ELR (cell line): ENCODE data around the gene HSD11B2.
"Not testable (repeated sequence)": the region's sequence is repeated elsewhere in the genome, so short reads cannot be mapped to it uniquely, and the experiment has no call there.

Experiments used
- DNase-seq: peaks from one replicate; pipeline ENCODE4 v3.0.0-alpha.2; 2015; ENCODE audit warnings: low read depth

The HSD11B2 gene

GRCh38 chr16:67415421-67415820 is 15.5 kb upstream of the HSD11B2 start:
- DNase-seq, result not testable (repeated sequence)

DNA sequence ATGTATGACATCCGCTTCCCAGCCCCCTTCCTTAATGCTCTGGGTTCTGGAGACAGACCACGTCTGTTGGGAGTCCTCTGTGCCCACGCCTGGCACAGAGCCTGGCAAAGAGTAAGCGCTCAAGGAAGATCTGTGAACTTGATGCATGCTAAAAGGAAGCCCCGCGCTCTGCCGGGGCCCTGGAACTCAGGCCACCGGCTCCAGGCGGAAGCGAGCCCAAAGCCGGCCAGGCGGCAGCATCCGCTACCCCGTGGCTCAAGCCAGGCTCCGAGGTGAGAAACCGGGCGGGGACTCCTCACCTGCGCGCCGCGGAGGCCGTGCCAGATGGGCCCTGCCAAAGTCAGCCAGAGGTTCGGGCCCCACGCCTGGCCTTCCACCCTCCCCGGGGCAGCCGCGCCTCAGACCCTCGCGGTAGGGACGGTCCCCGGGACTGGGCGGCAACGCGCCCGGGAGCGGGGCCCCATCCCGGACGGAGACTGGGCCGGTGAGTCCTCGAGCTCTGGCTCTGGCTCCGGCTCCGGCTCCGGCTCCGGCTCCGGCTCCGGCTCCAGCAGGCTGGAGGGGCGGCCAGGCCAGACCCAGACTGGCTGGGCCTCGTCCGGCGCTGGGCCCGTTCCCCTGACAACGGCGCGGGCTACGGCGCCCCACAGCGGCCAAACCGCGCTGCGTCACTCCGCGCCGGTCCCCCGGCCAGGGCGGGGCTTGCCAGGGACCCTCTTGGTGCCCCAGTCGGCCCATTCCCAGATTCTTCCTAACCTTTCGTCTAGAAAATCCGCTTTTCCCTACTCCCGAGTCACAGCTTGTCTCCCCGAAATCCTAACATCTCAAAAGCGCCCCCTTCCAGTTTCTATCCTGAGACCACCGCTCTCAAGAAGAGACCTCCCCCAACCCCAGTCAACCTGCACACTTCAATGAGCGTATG is 14.8 kb upstream of the HSD11B2 start, which contains the start of gene ZDHHC1:
ZDHHC1 (minus strand) TSS at position 606 of the 922 bp plus-strand sequence. CDS start 8,702 bp downstream, outside the sequence.
- DNase-seq, result peak; percentile 76

DNA sequence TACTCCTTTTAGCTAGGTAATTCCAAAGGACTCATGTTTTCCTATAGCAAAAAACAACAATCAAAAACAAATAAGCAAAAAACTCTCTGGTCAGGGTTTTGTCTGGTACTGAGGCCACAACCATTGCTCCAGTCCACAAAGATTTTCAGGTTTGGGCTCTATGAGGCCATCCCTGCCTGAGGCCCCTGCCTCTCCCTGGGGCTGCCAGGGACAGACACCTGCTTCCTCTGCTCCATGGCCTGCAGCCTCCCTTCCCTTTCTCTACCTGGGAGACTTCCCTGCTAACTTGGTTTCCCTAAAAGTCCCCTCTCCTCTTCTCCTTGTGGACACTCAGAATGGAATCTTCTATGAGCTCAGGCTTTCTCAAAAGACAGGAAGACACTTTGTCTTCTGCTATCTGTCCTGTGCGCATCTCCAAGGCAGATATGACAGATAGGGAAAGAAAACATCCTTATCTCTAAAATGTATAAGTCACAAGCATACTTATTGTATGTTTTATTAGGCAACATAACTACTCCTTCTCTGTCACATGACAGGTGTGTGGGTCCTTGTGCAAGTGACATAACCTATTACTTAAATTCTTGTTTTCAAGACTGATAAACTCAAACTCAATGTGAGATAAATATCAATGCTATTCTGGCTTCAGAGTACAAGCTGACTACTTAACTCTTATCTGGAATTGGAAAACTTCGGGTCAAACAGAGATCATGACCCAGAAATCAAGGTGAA is 13.4 kb upstream of the HSD11B2 start:
- DNase-seq, result no peak

- DNase-seq, result no peak
These were observed 11.4 kb upstream of the HSD11B2 start for GRCh38 chr16:67419502-67419901.

DNA sequence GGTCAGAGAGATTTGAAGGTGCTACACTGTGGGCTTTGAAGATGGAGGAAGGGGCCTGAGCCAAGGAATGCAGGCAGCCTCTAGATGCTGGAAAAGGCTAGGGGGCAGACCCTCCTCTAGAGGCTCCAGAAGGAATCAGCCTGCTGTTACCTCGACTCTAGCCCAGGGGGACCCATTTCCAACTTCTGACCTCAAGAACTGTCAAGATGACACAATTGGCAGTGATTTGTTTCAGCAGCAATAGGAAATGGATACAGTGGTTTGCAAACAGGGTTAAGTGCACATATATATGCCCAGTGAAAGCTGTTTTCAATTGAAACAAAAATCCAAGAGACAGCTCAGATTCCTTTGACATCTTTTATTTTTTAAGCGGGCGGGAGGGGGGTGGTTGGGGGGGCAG is 11.0 kb upstream of the HSD11B2 start:
- DNase-seq, result no peak

DNA sequence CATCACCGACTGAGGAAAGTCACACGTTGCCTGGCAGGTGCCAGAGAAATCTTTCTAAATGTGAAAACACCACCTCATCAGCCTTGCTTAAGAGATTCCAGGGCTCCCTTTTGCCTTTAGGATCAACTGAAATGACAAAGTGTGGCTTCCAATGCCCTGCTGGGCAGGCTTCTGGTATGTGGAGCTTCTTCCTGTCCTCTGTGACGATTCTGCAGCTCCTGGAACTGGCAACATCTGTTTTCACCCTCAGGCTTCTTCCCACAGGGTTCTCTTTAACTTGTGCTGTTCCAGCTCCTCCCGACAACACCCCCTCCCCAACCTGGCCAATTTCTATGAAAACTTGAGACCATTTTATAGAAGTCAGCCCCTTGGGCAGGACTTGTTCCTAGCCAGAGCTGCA is 9.9 kb upstream of the HSD11B2 start:
- DNase-seq, result no peak

GRCh38 chr16:67423015-67423414 is 7.9 kb upstream of the HSD11B2 start:
- DNase-seq, result no peak

DNA sequence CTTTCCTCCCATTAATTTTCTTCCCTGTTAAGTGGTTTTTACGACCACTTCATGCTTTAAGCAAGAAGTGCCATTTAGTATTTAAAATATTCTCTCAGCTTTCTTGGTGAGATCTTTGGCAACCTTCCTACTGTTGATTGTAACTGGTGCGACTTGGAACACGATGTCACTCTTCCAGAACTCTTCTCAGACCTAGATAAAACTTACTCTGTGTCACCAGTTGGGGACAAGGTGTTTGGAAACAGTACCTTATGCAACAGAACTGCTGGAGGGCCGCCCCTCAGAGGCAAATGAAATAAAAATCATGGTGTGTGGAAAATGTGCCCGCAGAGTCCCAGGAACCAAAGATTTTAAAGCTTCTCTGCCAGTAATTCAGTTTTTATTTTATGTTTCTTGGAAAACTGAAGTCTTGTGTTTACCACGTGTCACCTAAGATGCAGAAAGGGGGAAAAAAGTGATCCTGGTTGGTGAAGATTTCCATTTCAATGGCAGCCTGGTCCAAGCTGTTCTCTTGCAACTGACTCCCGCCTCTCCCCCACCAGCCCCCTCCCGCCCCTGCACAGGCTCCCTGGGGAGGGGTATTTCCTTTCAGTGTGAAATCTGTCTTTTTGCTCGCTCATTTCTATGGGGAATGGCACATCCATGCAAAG is 7.2 kb upstream of the HSD11B2 start:
- no peak for DNase-seq

DNA sequence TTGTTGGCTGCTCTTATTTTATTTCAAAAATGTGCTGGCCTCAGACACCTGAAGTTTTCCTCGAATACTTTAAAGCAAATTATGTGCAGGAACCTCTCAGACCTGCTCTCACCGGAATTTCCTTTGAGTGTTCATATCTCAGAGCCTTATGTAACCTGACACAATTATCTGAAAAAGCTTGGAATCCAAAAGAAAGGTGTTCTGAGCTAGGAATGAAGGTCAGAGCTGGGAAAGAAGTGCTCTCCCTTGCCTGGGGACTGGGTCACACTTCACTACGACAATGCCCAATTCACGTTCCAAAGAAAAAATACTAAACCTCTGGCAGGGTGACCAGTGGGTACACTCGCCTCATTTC is 6.7 kb upstream of the HSD11B2 start:
- no peak for DNase-seq

- DNase-seq, result no peak
These were observed 5.9 kb upstream of the HSD11B2 start for GRCh38 chr16:67425061-67425460.

GRCh38 chr16:67425580-67425979 is 5.3 kb upstream of the HSD11B2 start:
- DNase-seq, result no peak

DNA sequence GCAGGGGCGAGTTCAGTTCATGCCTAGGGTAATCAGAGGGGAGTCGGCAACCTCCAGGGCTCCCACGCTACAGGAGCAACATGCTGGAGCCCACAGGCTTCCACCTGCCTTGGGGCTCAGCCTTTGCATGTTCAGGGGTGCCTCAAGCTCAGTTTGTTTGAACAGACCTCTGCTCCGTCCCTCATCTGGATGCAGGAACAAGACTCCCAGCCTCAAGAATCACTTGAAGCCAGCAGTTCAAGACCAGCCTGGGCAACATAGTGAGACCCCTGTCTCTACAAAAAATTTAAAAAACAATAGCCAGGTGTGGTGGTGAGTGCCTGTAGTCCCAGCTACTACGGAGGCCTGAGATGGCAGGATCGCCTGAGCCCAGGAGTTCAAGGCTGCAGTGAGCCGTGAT is 4.9 kb upstream of the HSD11B2 start:
- no peak for DNase-seq

DNA sequence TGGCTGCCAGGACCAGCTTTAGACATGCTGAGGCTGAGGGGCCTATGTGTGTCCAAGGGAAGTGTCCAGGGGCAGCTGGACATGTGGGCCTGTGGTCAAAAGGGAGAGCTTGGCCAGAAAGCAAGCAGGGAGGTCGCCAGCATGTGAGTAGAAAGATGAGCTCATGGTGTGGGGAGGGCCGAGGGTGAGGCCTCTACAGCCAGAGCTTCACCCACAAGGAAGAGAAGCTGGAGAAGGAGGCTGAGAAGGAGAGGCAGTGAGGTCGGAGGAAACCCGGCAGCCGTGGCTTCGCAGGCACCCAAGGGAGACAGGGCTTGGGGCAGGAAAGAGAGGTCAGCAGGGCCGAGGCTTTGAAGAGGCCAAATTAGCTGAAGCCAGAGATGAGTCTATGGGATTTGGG is 4.0 kb upstream of the HSD11B2 start:
- no peak for DNase-seq

DNA sequence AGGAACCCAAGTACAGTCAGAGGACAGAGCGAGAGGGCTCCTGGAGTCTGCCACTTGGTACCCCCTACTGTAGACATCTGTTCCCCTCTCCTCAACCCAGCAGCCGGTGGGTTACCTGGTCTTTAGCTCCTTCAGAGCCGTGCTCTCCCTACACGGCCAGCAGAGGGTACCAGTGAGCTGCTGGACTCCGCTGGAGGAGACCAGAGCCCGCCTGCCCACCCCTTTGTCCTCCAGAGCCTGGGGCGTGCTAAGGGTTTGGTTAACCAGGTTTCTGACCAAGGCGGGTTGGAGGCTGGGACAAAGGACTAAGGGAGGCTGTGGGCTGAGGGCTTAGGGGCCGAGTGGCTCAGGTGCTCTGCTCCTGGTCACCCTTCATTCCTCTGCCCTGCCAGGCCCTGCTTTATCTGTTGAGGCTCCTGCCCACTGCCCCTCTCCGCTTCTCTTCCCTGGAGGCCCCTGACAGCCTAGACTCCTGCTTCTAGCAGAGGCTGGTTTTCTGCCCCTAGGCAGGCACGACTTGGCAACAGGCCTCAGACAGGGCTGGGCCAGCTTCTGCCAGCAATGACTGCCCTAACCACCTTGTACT is 2.7 kb upstream of the HSD11B2 start:
- peak; percentile 75 for DNase-seq

GRCh38 chr16:67429053-67429798 is 1.7 kb upstream of the HSD11B2 start:
- no peak for DNase-seq

DNA sequence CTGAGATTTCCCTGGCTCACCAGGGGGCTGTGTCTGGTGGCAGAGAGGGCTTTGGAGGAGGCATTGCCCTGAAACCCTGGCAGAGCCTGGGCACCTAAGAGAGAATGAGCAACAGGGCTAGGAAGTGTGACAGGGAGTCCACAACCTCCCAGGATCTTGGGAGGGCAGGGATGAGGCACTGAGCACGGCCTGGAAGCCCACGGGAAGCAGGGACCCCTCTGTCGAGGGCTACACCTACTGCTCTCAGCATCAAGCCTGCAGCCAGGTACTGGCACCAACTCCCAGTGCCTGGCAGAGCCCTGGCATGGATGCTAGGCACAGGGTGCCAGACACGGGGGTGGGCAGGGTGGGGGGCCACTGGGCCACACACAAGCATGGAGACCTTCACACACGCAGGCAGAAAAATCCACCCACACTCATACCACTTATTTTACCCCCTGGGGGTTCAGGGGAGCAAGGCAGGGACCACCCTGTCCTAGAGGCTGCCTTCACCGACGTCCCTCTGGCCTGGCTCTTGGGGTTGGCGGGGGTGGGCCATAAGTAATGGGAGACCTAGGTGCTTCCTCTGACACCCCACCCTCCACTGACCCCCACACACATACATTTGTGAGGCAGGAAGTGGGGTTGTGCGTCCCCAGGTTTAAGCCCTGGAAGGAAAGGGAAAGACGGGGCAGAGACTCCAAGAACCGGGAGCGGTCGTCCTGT is 970 bp upstream of the HSD11B2 start:
- no peak for DNase-seq

DNA sequence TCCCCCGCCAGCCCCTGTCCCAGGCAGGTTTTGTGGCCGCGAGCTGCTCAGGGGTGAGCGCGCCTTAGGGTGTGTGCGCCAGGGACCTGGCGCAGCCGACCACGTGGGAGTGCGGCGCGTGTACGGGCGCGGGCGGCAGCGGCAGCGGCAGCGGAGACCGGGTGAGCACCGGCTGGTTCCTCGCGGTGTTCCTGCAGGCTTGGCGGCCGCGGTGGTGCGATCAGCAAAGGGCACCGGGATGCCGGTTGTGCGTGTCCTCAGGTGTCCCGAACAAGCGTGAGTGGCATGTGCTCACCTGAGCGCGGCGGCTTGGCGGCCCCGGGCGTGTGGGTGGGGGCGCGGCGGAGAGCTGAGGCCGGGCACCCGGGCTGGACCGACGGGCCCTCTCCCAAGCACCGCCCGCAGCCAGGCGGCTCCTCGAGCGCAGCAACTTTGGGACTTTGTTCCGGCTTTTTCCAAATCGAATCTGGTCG is 381 bp upstream of the HSD11B2 start:
- DNase-seq, result no peak

- DNase-seq, result no peak
These were observed 1.0 kb downstream of the HSD11B2 start for GRCh38 chr16:67431775-67432505.

DNA sequence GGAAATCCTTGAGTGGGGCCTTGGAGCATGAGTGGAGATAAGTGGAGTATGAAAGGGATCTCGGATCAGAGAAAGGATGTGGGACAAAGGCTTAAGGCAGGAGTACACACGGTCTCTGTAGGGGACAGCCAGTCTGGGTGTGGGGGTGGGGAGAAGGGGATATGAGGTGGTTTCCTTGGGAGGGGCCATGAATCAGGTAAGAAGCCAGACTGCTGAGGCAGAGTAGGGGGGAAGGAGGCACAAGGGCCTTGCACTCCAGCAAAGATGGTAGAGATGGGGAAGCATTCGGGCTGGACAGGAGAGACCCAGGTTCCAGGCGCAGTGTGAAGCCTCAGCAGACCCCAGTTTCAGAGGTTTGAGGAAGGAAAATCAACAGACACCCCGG is 1.6 kb downstream of the HSD11B2 start:
- DNase-seq, result no peak

DNA sequence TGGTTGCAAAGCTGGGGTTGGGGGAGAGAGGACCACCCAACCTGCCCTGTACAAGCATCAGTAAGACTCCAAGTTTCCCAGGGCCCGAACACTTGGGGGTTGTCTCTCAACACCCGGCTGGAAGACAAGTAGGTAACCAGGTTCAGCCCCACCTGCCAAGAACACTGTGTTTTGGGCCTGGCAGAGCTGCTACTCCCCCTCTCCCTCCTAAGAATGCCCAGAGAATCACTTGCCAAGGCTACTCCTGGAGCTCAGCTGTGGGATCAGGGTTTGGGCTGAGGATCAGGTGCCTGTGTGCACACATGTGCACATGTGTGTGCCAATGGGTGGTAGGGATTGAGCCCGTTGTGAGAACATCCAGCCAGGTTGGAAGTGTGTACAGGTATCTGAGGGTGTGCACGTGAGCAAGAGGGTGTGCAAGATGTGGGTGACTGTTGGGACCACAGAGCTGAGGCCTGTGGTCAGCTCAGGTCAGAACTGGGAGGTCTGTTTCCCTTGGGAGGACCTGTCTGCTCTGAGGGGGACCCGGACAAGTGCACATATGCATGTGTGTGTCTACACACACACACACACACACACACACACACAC is 2.3 kb downstream of the HSD11B2 start:
- DNase-seq, result no peak
